SK-N-SH (cell line): Measurements from ENCODE around the gene PPP1R14C.

ENCODE experiments used
- EZH2phosphoT487 ChIP-seq: fragments of 200-600 bp; sonication (generic); IDR thresholded peaks from 2 replicates; pipeline ENCODE4 v1.6.1; 2017; ENCODE audit warnings: low read depth, mixed run types, mild to moderate bottlenecking, antibody characterized with exemption, moderate library complexity, borderline replicate concordance
- JUND ChIP-seq: IDR thresholded peaks from 2 replicates; pipeline ENCODE4 v1.4.0; 2012
- RFX5 ChIP-seq: IDR thresholded peaks from 2 replicates; pipeline ENCODE4 v1.6.1; 2012; ENCODE audit warnings: mild to moderate bottlenecking, improper control_type of control experiment, low read length
- TAF1 ChIP-seq: IDR thresholded peaks from 2 replicates; pipeline ENCODE4 v1.6.1; 2012; ENCODE audit warnings: low read depth, mild to moderate bottlenecking, low read length, moderate library complexity, borderline replicate concordance
- TCF12 ChIP-seq: IDR thresholded peaks from 2 replicates; pipeline ENCODE4 v1.4.0; 2012
- TEAD4 ChIP-seq: IDR thresholded peaks from 2 replicates; pipeline ENCODE4 v1.4.0; 2012; ENCODE audit warnings: mild to moderate bottlenecking, borderline replicate concordance; ENCODE audit not compliant: insufficient read depth
- TF ChIP-seq, protein P1 (sequence below): fragments of 200-600 bp; sonication (generic); IDR thresholded peaks from 2 replicates; pipeline ENCODE4 v1.6.1; 2017; ENCODE audit warnings: antibody characterized with exemption, mild to moderate bottlenecking, moderate library complexity
- TF ChIP-seq, protein P2 (sequence below): IDR thresholded peaks from 2 replicates; pipeline ENCODE4 v1.6.1; 2012; ENCODE audit warnings: mild to moderate bottlenecking, low read depth, low read length, moderate library complexity

DNA sequence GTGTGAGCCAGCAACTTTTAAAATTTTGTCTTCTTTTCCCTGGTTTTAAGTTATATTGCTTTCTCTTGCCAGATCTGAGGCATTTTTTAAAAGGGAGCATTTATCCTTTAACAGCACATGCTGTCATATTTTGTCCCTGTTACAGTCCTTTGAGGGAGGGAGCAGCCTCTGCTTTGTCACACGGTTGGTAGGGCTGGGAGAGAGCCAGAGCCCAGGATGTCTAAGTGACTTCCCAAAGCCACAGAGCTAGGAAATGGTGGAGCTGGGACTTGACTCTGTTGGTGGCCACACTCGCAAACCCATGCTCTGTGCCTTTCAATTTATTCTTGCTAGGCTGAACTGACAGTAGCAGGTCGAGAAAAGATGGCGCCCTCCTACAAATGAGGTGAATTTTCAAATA lies 145.6 kb downstream of the PPP1R14C start:
- TF ChIP-seq RFX5 (no peak), TAF1 (no peak), TEAD4 (no peak), TCF12 (no peak), JUND (no peak), EZH2phosphoT487 (no peak)
- TF ChIP-seq, protein P1, sequence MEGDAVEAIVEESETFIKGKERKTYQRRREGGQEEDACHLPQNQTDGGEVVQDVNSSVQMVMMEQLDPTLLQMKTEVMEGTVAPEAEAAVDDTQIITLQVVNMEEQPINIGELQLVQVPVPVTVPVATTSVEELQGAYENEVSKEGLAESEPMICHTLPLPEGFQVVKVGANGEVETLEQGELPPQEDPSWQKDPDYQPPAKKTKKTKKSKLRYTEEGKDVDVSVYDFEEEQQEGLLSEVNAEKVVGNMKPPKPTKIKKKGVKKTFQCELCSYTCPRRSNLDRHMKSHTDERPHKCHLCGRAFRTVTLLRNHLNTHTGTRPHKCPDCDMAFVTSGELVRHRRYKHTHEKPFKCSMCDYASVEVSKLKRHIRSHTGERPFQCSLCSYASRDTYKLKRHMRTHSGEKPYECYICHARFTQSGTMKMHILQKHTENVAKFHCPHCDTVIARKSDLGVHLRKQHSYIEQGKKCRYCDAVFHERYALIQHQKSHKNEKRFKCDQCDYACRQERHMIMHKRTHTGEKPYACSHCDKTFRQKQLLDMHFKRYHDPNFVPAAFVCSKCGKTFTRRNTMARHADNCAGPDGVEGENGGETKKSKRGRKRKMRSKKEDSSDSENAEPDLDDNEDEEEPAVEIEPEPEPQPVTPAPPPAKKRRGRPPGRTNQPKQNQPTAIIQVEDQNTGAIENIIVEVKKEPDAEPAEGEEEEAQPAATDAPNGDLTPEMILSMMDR, result no peak
- TF ChIP-seq, protein P2, sequence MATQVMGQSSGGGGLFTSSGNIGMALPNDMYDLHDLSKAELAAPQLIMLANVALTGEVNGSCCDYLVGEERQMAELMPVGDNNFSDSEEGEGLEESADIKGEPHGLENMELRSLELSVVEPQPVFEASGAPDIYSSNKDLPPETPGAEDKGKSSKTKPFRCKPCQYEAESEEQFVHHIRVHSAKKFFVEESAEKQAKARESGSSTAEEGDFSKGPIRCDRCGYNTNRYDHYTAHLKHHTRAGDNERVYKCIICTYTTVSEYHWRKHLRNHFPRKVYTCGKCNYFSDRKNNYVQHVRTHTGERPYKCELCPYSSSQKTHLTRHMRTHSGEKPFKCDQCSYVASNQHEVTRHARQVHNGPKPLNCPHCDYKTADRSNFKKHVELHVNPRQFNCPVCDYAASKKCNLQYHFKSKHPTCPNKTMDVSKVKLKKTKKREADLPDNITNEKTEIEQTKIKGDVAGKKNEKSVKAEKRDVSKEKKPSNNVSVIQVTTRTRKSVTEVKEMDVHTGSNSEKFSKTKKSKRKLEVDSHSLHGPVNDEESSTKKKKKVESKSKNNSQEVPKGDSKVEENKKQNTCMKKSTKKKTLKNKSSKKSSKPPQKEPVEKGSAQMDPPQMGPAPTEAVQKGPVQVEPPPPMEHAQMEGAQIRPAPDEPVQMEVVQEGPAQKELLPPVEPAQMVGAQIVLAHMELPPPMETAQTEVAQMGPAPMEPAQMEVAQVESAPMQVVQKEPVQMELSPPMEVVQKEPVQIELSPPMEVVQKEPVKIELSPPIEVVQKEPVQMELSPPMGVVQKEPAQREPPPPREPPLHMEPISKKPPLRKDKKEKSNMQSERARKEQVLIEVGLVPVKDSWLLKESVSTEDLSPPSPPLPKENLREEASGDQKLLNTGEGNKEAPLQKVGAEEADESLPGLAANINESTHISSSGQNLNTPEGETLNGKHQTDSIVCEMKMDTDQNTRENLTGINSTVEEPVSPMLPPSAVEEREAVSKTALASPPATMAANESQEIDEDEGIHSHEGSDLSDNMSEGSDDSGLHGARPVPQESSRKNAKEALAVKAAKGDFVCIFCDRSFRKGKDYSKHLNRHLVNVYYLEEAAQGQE, result no peak
